Stimulated activated naive CD8-positive, alpha-beta T cell treated with anti-CD3 and anti-CD28 coated beads, Interleukin-15, Interleukin-2, amounts not matched to agents 100 ng/mL and 50 ng/mL, for 24 hours (primary cell): Measurements from ENCODE around the gene MYMK.

Source experiments
- H3K27ac Mint-ChIP-seq: one replicate; pipeline ENCODE4 v1.8.0; 2021; ENCODE audit warnings: mild to moderate bottlenecking, mixed read lengths
- H3K27me3 Mint-ChIP-seq: one replicate; pipeline ENCODE4 v1.8.0; 2021; ENCODE audit warnings: mixed read lengths
- H3K36me3 Mint-ChIP-seq: one replicate; pipeline ENCODE4 v1.8.0; 2021; ENCODE audit warnings: low read depth, mixed read lengths
- H3K4me1 Mint-ChIP-seq: one replicate; pipeline ENCODE4 v1.8.0; 2021; ENCODE audit warnings: low read depth, mixed read lengths
- H3K4me3 Mint-ChIP-seq: one replicate; pipeline ENCODE4 v1.8.0; 2021; ENCODE audit warnings: mild to moderate bottlenecking, mixed read lengths
- H3K9me3 Mint-ChIP-seq: one replicate; pipeline ENCODE4 v1.8.0; 2021; ENCODE audit warnings: mixed read lengths

MYMK gene

DNA sequence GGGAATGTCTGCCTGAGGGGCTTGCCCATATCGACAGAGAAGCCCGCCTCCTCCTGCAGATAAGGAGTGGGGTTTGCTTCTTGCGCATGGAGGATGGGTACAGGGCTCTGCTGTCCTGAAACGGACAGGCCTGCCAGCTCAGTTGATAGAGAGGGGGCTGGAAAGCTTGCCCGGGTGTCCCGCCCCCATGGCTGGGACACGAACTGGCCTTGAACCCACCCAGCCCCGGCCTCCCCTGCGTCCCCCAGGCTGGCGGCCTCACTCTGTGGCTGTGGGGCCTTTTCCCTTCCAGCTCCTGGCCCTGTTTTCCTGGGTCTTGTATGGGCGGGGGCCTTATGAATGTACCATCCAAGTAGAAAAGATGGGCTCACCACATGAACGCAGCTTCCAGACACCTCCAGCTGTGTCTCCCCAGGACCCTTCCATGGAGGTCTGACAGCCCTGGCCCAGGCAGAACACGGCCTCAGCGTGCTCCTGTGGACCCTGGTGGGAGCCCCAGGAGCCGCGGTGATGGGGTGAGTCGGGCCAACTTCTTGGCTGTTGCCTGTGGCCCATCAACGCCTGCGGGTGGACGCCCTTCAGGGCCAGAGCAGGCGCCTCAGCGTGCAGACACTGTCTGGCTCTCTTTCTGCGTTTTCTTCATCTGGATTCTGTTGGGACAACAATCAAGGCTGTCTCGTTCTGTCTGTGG, 30.0 kb downstream of the MYMK start:
- Mint-ChIP-seq H3K27me3 (peaks cover 3% of the 10 kb centered on the region), H3K36me3 (no peaks in the 10 kb centered on the region), H3K4me1 (no peaks in the 10 kb centered on the region), H3K4me3 (no peak overlapping the region), H3K27ac (no peak overlapping the region), H3K9me3 (no peaks in the 10 kb centered on the region)

DNA sequence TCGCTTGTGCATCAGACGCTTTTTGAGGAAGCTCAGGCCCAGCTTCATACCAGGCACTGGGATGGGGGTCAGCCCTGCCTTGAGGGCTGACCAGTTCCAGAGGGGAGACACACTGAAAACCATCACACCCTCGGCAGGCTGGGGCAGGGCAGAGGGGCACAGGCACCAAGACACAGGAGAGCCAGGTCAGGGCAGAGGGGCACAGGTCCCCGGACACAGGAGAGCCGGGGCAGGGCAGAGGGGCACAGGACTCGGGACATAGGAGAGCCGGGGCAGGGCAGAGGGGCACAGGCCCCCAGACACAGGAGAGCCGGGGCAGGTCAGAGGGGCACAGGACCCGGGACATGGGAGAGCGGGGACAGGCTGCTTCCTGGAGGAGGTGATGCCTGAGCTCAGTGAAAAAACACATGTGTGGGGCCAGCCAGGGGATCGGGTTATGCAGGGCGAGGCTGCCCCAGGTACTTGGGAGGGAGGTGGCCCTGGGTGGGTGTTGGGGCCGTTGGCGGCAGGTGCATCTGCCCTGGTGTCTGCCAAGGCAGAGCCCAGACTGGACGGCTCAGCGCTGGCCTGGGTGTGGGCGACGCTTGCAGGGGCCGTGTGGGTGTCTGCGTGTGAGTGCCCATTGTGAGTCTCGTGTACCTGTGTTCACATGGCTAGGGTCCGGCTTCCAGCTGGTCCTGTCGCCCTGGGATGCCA, 30.8 kb downstream of the MYMK start:
- Mint-ChIP-seq H3K4me3 (no peak overlapping the region), H3K9me3 (no peaks in the 10 kb centered on the region), H3K27ac (no peak overlapping the region), H3K27me3 (peaks cover 3% of the 10 kb centered on the region), H3K36me3 (no peaks in the 10 kb centered on the region), H3K4me1 (no peaks in the 10 kb centered on the region)

DNA sequence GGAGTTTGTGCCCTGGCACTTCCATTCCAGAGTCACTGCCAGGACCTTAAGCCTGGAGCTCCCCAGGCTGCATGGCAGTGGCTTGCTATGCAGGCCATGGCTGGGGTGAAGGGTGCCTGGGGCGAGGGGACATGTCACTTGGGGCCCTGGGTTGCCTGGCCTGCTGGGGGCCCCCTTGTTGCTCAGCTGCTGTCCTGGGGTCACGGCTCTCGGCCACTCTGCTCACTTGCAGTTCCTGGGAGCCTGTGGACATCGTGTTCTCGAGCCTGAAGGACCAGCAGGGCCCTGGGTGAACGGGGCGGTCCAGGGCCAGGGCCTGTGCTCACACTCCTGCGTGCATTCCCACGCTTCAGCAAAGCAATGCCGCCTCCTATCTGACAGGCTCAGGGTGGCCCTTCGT, 31.3 kb downstream of the MYMK start:
- Mint-ChIP-seq H3K4me1 (no peaks in the 10 kb centered on the region), H3K9me3 (no peaks in the 10 kb centered on the region), H3K27ac (no peak overlapping the region), H3K27me3 (peaks cover under 1% of the 10 kb centered on the region), H3K4me3 (no peak overlapping the region), H3K36me3 (no peaks in the 10 kb centered on the region)

DNA sequence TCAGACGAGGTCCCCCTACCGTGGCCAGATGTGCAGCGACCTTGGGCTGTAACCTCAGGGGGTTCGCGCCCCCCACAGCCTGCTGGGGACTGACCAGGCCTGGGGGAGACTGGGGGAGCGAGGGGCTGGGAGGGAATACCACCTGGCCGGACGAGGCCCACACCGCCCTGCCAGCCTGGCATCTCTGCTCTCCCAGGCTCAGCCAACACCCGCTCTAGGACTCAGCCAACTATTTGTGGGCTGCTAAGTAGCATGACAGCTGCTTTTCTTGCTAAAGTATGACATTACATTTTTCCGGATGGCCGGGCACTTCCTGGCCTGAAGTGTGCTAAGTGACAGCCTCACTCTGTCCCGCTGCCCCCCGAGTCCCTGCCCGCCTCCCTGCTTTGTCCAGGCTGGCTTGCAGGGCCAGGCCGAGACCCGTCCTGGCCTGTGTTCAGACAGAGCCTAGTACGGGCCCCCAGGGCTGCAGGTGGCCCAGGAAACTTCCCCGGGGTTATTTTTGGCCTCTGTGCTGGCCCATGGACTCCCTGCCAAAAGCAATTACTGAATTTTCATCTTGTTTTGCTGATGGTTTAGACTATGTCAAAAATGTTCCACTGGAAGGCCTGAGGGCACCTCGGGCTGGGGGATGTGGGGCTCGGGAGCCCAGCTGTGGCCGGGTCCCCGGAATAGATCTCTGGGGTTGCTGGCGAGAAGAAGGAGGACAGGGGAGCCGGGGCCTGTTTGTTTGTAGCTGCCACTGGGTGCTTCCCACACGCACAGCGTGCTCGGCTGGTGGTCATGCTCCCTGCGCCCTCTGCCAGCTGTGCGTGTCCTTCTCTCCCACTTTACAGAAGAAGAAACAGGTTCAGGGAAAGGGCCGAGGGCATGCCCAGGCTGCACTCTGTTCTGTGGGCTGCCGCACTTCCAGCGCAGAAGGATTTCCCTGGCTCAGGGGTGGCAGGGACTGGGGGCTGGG, 32.4 kb downstream of the MYMK start:
- Mint-ChIP-seq H3K36me3 (no peaks in the 10 kb centered on the region), H3K27me3 (no peaks in the 10 kb centered on the region), H3K4me3 (no peak overlapping the region), H3K4me1 (no peaks in the 10 kb centered on the region), H3K27ac (no peak overlapping the region), H3K9me3 (no peaks in the 10 kb centered on the region)

DNA sequence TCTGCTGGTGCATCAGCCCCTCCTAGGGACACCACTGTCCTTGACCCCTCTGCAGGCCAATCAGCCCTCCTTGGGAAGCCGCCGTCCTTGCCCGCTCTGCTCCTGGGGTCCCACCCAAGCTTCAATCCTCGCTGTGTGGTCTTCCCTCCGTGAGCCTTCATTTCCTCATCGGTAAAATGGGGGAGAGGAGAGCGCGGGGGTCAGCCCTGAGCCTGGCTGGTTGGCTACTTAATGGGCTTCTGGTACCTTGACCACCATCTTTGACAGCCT, 33.2 kb downstream of the MYMK start:
- no peaks in the 10 kb centered on the region for H3K36me3 Mint-ChIP-seq
- H3K4me3 Mint-ChIP-seq, result no peak overlapping the region
- no peaks in the 10 kb centered on the region for H3K27me3 Mint-ChIP-seq
- no peaks in the 10 kb centered on the region for H3K9me3 Mint-ChIP-seq
- H3K4me1 Mint-ChIP-seq, result no peaks in the 10 kb centered on the region
- no peak overlapping the region for H3K27ac Mint-ChIP-seq

DNA sequence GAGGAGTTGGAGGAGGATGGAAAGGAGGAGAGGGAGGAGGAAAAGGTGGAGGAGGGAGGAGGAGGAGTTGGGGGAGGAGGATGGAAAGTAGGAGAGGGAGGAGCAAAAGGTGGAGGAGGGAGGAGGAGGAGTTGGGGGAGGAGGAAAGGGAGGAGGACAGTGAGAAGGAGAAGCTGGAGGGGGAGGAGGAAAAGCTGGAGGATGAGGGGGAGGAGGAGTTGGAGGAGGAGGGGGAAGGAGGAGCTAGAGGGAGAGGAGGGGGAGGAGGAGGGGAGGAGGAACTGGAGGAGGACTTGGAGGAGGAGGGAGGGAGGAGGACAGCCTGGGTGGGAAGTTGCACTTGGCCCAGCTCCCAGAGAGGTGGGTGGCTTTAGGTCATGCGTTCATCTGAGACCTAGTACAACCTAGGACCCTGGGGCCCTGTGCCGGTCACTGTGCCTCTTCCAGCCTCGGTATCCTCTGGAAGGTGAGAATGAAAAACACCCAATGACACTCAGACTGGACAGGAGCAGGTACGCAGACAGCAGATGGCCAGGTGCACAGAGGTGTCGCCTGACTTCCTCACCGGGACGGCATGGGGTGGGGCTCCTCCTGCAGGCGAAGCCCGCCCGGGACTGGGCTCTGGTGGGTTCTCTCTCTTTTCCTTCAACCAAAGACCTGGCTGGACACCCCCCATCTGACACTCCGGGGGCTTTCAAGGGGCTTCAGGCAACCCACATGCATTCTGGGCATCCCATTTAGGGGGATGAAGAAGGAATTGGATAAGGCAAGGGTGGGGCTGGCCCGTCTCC, 33.7 kb downstream of the MYMK start:
- no peaks in the 10 kb centered on the region for H3K36me3 Mint-ChIP-seq
- H3K27me3 Mint-ChIP-seq, result no peaks in the 10 kb centered on the region
- H3K27ac Mint-ChIP-seq, result no peak overlapping the region
- H3K9me3 Mint-ChIP-seq, result no peaks in the 10 kb centered on the region
- peaks cover 4% of the 10 kb centered on the region for H3K4me1 Mint-ChIP-seq
- no peak overlapping the region for H3K4me3 Mint-ChIP-seq

DNA sequence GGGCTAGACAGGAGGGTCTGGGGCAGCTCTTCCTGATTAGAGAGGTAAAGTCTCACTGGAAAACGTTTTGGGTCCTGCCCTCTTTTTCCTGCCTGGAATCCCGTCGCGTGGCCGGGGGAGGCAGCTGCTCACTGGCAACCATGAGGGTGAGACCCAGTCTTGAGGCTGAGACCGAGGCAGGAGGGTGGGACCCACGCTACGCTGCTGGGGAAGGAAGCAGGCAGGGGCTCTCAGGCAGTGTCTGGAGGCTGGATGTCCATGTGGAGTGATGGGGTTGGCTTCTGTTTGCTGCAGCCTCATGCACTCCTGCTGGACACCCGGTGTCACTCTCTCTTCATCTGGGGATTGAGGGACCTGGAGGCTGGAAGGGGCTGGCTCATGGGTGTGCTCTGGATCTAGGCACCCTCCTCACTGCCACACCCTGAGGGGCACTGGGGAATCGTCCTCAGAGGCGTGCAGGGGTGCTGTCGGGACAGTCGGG, 34.5 kb downstream of the MYMK start:
- Mint-ChIP-seq H3K36me3 (no peaks in the 10 kb centered on the region), H3K4me1 (peaks cover 6% of the 10 kb centered on the region), H3K27me3 (no peaks in the 10 kb centered on the region), H3K27ac (no peak overlapping the region), H3K4me3 (no peak overlapping the region), H3K9me3 (no peaks in the 10 kb centered on the region)

DNA sequence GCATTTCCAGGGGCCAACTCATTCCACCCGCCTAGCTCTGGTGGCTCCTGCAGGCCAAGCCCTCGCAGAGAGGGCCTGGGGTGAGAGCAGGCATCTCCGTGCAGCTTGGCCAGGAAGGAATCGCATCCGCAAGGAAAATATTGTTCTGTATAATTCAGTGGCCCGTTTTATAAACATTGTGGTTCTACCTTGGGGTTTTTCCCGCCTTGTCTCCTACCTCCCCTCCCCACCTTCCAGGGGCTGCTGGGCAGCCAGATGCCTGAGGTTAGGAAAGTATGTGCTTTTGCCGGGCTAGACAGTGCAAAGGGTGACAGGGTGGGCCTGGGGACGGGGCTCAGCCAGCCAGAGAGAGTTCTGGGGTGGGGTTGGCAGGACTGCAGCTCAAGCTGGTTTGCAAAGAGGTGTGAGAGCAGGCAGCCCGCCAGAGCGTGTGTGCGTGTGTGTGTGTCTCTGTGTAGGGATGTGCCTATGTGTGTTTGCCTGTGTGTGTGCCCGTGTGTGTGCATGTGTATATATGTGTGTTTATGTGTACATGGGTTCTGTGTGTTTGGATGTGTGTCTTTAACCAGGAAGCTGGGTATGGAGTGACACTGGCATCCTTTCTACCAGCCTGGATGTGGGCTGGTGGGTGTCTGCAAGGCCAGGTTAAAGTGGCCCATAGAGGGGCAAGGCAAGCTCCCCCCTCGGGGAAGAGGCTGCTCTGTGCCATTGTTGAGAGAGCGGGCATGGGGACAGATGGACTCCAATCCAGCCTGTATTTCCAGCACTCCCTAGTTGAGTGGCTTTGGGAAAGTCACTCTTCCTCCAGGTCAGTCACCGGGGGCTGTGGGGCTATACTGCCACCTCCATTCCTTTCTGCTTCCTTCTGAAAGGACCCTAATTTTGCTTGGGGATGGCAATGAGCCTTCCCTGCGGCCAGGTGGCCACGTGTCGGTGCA, 35.2 kb downstream of the MYMK start:
- Mint-ChIP-seq H3K4me3 (no peak overlapping the region), H3K9me3 (no peaks in the 10 kb centered on the region)

DNA sequence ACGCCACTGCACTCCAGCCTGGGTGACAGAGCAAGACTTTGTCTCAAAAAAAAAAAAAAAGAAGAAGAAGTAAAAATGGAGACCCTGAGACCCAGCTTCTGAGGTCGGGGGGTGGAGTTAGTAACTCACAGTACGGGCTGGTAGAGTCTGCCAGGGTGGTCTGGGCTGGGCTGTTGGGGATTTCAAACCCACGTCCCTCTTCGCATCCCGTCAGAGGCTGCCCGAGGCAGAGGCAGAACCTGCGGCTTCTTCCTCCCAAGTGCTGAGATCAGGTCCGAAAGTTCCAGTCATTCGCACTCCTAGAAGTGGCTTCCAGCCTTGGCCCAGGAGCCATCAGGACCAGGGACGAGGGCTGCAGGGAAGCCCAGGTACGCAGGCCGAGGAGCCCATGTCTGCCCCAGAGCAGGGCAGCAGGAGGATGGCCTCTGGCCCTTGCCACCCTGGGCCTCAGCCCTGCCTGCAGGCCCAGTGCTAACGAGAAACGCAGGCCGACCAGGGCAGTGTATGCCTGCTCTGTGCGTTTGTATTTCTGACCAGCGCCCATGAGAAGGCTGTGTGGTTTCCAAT, 36.0 kb downstream of the MYMK start:
- Mint-ChIP-seq H3K36me3 (no peaks in the 10 kb centered on the region), H3K9me3 (no peaks in the 10 kb centered on the region), H3K27me3 (no peaks in the 10 kb centered on the region), H3K27ac (no peak overlapping the region), H3K4me1 (peaks cover 6% of the 10 kb centered on the region), H3K4me3 (no peak overlapping the region)

More for the DNA sequence above, 35.2 kb downstream of the MYMK start:
- no peaks in the 10 kb centered on the region for H3K36me3 Mint-ChIP-seq
- H3K27ac Mint-ChIP-seq, result no peak overlapping the region
- H3K4me1 Mint-ChIP-seq, result peaks cover 6% of the 10 kb centered on the region
- no peaks in the 10 kb centered on the region for H3K27me3 Mint-ChIP-seq

DNA sequence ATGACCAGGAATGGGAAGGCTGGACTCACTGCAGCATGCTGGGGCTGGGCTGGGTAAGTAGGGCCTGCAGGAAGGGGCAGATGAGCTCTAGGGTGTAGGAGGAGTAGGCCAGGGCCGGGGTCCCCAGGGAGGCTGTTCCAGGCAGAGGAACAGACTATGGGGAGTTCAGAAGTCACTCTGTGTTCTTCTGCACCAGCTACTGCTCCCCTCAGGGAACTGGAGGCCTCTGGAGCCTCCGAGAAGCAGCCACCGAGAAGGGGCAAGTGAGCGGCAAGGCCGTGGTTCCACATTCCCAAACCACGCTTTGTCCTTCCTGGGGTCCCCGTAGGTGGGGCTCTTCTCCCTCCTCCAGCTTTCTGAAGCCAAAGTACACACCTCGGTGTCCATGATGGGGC, 37.4 kb downstream of the MYMK start:
- H3K4me1 Mint-ChIP-seq, result peaks cover 6% of the 10 kb centered on the region
- no peak overlapping the region for H3K4me3 Mint-ChIP-seq
- no peak overlapping the region for H3K27ac Mint-ChIP-seq
- no peaks in the 10 kb centered on the region for H3K9me3 Mint-ChIP-seq
- no peaks in the 10 kb centered on the region for H3K36me3 Mint-ChIP-seq
- no peaks in the 10 kb centered on the region for H3K27me3 Mint-ChIP-seq

DNA sequence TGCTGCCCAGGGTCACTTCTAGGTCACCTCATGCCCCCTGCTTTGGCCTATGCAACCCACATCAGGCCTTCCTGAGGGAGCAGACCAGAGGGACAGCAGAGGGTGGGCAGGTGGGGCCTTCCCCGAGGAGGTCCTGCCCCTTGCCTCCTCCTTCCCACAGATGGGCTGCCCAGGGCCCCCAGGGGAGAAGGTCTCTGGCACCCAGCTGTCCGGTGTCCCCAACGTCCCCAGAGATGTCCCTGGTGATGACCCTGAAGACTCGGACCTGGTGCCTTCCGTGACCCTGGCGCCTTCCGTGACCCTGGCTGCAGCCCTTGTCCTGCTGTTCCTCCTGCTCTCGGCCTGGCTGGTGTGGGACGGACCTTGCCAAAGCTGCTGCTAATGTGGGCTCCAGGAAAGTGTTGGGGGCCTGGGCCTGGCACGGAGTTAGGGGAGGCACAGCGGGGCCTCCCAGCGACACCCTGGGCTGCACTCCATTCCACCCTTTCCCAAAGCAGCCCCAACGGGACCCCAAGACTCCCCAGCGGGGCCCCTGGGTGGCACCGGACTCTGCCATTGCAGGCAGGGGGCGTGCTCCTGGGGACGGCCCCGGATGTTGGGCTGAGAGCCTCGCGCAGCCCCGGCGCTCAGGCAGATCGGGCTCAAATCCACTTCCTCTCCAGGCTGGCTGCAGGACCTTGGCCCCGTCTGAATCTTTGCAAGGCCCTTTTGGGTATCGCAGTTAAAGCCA, 39.1 kb downstream of the MYMK start:
- H3K27me3 Mint-ChIP-seq, result no peaks in the 10 kb centered on the region
- no peak overlapping the region for H3K27ac Mint-ChIP-seq
- H3K36me3 Mint-ChIP-seq, result no peaks in the 10 kb centered on the region
- H3K4me1 Mint-ChIP-seq, result peaks cover 6% of the 10 kb centered on the region
- peak overlapping the region; percentile 45 for H3K4me3 Mint-ChIP-seq
- H3K9me3 Mint-ChIP-seq, result no peaks in the 10 kb centered on the region

DNA sequence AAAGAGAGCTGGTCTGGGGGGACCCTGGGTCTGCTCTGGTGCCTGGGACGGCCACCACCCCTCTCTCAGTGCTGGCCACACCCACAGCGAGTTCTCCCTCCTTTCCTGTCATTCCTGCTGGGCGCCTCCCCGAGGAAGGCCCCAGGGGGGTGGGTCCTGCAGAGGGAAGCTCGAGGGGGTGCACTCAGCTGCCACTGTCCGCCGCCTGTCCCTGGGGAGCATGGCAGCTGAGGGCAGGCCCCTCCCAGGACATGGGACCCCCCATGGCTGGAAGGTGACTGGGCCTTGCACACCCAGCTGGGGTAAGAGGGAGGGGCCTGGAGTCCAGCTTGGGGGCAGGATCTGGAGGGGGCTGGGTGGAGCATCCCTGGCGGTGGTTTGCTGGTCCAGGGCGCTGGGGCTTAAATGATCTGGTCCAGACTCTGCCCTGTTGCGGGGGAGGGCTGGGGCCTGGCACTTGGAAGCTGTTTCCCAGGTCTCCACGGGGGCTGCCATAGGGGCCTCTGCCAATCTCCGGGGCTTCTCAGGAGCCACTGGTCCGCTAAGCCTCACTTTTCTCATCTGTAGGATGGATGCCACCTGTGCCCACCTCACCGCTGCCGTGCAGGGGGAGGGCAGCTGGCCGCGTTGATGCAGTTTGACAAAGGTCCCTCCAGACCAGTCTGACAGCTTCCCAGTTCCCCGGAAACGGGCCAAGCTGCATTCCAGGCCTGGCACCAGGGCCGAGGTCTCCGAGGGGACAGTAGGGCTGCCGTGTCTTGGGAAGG, 39.9 kb downstream of the MYMK start:
- peaks cover 8% of the 10 kb centered on the region for H3K4me1 Mint-ChIP-seq
- no peak overlapping the region for H3K4me3 Mint-ChIP-seq
- H3K9me3 Mint-ChIP-seq, result no peaks in the 10 kb centered on the region
- H3K27me3 Mint-ChIP-seq, result no peaks in the 10 kb centered on the region
- no peaks in the 10 kb centered on the region for H3K36me3 Mint-ChIP-seq
- H3K27ac Mint-ChIP-seq, result no peak overlapping the region
